ENCODE data around the gene NSMCE4A. TPM values are rescaled to one million over a fixed set of nuclear protein-coding genes. Genes with fewer than 3 reads are reported as not detected.
"Not testable (repeated sequence)": the region's sequence is repeated elsewhere in the genome, so short reads cannot be mapped to it uniquely, and the experiment has no call there.

The NSMCE4A gene
- total and polyA plus RNA-seq, 4 experiments from 2014 or later, result 57.0 to 74.8 (median 70.6) TPM

DNA sequence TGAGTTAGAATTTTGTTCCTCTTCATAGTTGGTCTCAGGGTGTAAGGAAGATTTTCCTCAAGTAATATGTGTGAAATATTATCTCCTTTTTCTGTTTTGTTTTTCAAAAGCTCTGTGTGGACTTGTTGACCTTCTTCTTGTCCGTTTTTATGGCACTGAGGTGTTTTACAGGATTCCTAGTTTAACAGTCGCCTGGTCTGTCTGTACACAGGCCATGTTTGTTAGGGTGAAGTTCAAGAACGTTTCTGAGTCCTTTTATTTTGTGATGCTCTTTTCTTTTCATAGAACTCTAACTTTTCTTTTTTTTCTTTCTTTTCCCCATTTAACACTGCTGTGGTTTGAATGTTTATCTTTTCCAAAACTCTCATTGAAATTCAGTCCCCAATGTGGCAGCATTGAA is 32.4 kb upstream of the NSMCE4A start:
- CTCF ChIA-PET (ENCODE audit: partially characterized antibody), result no interaction called here
- Histone ChIP-seq H3K27me3 (ENCODE audit: insufficient read depth, low read length) (no peaks in the 10 kb centered on the region), H3K27ac (ENCODE audit: low read depth, low read length) (no peak overlapping the region), H3K36me3 (ENCODE audit: insufficient read depth, low read length) (no peaks in the 10 kb centered on the region), H3K9me3 (ENCODE audit: control insufficient read depth in 1 of 2, low read length in 2 of 2) (no peaks in the 10 kb centered on the region), H3K4me3 (ENCODE audit: low read length in 2 of 2) (no peak overlapping the region), H3K4me1 (ENCODE audit: insufficient read depth, low read length) (no peaks in the 10 kb centered on the region)
- DNase-seq, result no peak
- Mint-ChIP-seq H3K9me3 (peaks cover 0 to 17% (median 11%) of the 10 kb centered on the region in 8 donors), H3K4me3 (no peak overlapping the region), H3K4me1 (peaks cover 0 to 1% (median 0%) of the 10 kb centered on the region in 4 donors), H3K27ac (no peak overlapping the region), H3K36me3 (no peaks in the 10 kb centered on the region), H3K27me3 (peaks cover 7 to 11% of the 10 kb centered on the region in 2 donors)
- POLR2A ChIA-PET (ENCODE audit: partially characterized antibody), result no interaction called here
- intact Hi-C loops (cut with micrococcal nuclease), result no loop called here

DNA sequence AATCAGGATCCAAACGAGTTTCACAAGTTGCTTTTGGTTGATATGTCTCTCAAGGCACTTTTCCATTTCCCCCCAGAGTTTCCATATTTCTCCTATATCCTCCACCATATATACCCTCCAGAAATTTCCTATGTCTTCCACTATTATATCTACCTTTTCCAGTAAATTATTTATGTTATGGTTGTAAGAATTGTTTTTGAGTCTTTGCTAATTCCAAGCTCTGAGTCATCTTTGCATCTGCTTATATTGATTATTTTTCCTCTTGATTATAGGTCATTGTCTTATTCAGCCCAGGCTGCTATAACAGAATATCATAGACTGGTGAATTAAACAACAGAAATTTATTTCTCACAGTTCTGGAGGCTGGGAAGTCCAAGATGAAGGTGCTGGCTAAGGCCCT is 26.7 kb upstream of the NSMCE4A start:
- intact Hi-C loops (cut with micrococcal nuclease), result no loop called here
- no peak overlapping the region for H3K4me3 ChIP-seq (ENCODE audit: low read length in 2 of 2)

DNA sequence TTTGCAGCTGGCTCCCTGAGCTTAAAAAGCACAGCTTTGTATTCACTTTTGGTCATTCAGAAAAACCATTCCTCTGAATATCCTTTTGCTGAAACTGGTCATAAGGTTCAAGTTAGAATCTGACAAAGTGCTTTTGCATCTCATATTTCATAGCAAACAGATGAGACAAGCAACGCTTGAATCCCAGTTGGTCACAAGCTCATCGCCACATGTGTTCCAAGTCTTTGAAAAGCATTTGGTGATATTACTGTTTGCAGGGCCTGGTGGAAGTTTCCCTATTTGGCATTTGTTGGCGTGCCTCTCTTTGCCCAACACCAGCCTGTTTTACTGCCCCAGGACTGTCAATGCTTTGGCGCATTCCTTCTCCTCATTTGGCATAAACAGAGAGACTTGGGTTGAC is 24.3 kb upstream of the NSMCE4A start:
- no peak overlapping the region for H3K27ac ChIP-seq (ENCODE audit: low read depth, low read length)
- no peaks in the 10 kb centered on the region for H3K36me3 ChIP-seq (ENCODE audit: insufficient read depth, low read length)
- H3K27ac Mint-ChIP-seq, result no peak overlapping the region
- H3K4me1 Mint-ChIP-seq, result no peaks in the 10 kb centered on the region
- ChIA-PET CTCF (ENCODE audit: partially characterized antibody) (no interaction called here), POLR2A (ENCODE audit: partially characterized antibody) (no interaction called here)
- no peaks in the 10 kb centered on the region for H3K4me1 ChIP-seq (ENCODE audit: insufficient read depth, low read length)
- H3K4me3 ChIP-seq (ENCODE audit: low read length in 2 of 2), result no peak overlapping the region
- no peak overlapping the region for H3K4me3 Mint-ChIP-seq
- no peaks in the 10 kb centered on the region for H3K36me3 Mint-ChIP-seq
- H3K9me3 Mint-ChIP-seq, result peaks cover 2 to 43% (median 23%) of the 10 kb centered on the region in 8 donors
- peaks cover 11 to 16% of the 10 kb centered on the region in 2 donors for H3K27me3 Mint-ChIP-seq
- DNase-seq, result no peak
- intact Hi-C loops (cut with micrococcal nuclease), result no loop called here
- H3K27me3 ChIP-seq (ENCODE audit: insufficient read depth, low read length), result no peaks in the 10 kb centered on the region
- H3K9me3 ChIP-seq (ENCODE audit: control insufficient read depth in 1 of 2, low read length in 2 of 2), result no peaks in the 10 kb centered on the region

More for the DNA sequence above, 26.7 kb upstream of the NSMCE4A start:
- H3K27me3 Mint-ChIP-seq, result peaks cover 5 to 9% of the 10 kb centered on the region in 2 donors
- H3K9me3 Mint-ChIP-seq, result peaks cover 2 to 45% (median 28%) of the 10 kb centered on the region in 8 donors
- ChIA-PET POLR2A (ENCODE audit: partially characterized antibody) (no interaction called here), CTCF (ENCODE audit: partially characterized antibody) (no interaction called here)
- H3K27ac Mint-ChIP-seq, result no peak overlapping the region
- H3K4me1 Mint-ChIP-seq, result no peaks in the 10 kb centered on the region
- Histone ChIP-seq H3K9me3 (ENCODE audit: control insufficient read depth in 1 of 2, low read length in 2 of 2) (no peaks in the 10 kb centered on the region), H3K36me3 (ENCODE audit: insufficient read depth, low read length) (no peaks in the 10 kb centered on the region), H3K4me1 (ENCODE audit: insufficient read depth, low read length) (no peaks in the 10 kb centered on the region), H3K27ac (ENCODE audit: low read depth, low read length) (no peak overlapping the region), H3K27me3 (ENCODE audit: insufficient read depth, low read length) (no peaks in the 10 kb centered on the region)
- H3K4me3 Mint-ChIP-seq, result no peak overlapping the region
- DNase-seq, result no peak
- H3K36me3 Mint-ChIP-seq, result no peaks in the 10 kb centered on the region

DNA sequence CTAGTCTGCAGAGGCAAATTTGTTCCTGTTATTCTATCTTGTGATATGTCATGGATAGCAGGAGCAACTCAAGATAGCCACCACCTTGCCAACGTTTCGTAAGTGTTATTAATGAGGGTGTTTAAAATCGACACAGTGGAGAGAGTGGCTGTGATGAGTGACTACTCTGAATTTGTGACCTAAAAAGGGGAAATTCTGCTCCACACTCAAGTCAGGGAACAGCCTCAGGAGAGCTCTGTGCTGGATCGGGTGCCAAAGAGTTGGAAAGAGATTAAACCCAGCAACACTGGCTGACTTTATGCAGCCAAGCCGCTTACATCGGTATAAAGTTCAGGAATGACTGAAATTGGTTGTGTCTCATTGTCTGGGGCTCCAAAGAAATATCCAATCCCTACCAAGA is 23.4 kb upstream of the NSMCE4A start:
- H3K9me3 Mint-ChIP-seq, result peaks cover 2 to 42% (median 23%) of the 10 kb centered on the region in 8 donors

DNA sequence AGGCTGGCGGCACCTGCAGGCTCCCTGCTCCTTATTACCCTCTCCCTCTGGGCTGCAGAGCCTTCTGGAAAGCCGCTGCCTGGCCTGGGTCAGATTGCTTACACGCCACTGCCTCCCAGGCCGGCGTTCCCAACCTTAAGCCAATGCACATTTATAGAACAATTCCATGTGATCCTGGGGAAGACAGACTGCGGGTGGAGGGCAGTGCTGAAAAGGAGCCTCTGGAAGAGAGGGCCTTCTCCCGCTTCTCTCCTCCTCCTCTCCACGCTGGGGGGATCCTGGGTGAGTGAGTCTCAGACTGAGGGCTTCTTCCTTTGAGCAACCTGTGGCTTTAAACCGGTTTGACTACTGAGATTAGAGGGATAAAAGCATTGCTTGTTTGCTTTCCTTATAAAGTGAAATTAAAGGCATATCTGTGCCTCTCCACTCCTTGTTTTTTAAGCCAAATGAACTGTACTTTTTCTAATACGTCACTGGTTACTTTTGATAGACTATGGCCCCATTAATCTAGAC is 19.5 kb upstream of the NSMCE4A start:
- H3K36me3 Mint-ChIP-seq, result no peaks in the 10 kb centered on the region
- H3K4me1 ChIP-seq (ENCODE audit: insufficient read depth, low read length), result no peaks in the 10 kb centered on the region
- intact Hi-C loops (cut with micrococcal nuclease), result no loop called here
- ChIA-PET CTCF (ENCODE audit: partially characterized antibody) (no interaction called here), POLR2A (ENCODE audit: partially characterized antibody) (no interaction called here)
- no peak overlapping the region for H3K4me3 ChIP-seq (ENCODE audit: low read length in 2 of 2)
- H3K9me3 ChIP-seq (ENCODE audit: control insufficient read depth in 1 of 2, low read length in 2 of 2), result no peaks in the 10 kb centered on the region
- H3K27ac Mint-ChIP-seq, result no peak overlapping the region
- H3K4me3 Mint-ChIP-seq, result no peak overlapping the region
- no peak for DNase-seq
- peaks cover 0 to 5% (median 1%) of the 10 kb centered on the region in 8 donors for H3K9me3 Mint-ChIP-seq
- H3K27me3 ChIP-seq (ENCODE audit: insufficient read depth, low read length), result no peaks in the 10 kb centered on the region
- no peaks in the 10 kb centered on the region for H3K36me3 ChIP-seq (ENCODE audit: insufficient read depth, low read length)
- H3K27me3 Mint-ChIP-seq, result peaks cover 13 to 24% of the 10 kb centered on the region in 2 donors
- peaks cover 0 to 6% (median 2%) of the 10 kb centered on the region in 4 donors for H3K4me1 Mint-ChIP-seq
- no peak overlapping the region for H3K27ac ChIP-seq (ENCODE audit: low read depth, low read length)

More for the DNA sequence above, 23.4 kb upstream of the NSMCE4A start:
- H3K4me1 ChIP-seq (ENCODE audit: insufficient read depth, low read length), result no peaks in the 10 kb centered on the region
- no peaks in the 10 kb centered on the region for H3K9me3 ChIP-seq (ENCODE audit: control insufficient read depth in 1 of 2, low read length in 2 of 2)
- H3K4me3 Mint-ChIP-seq, result no peak overlapping the region
- ChIA-PET POLR2A (ENCODE audit: partially characterized antibody) (no interaction called here), CTCF (ENCODE audit: partially characterized antibody) (no interaction called here)
- intact Hi-C loops (cut with micrococcal nuclease), result no loop called here
- no peak overlapping the region for H3K4me3 ChIP-seq (ENCODE audit: low read length in 2 of 2)
- no peaks in the 10 kb centered on the region for H3K4me1 Mint-ChIP-seq
- no peaks in the 10 kb centered on the region for H3K27me3 ChIP-seq (ENCODE audit: insufficient read depth, low read length)
- DNase-seq, result no peak
- no peak overlapping the region for H3K27ac ChIP-seq (ENCODE audit: low read depth, low read length)
- H3K27me3 Mint-ChIP-seq, result peaks cover 11 to 16% of the 10 kb centered on the region in 2 donors
- no peak overlapping the region for H3K27ac Mint-ChIP-seq
- H3K36me3 Mint-ChIP-seq, result no peaks in the 10 kb centered on the region
- H3K36me3 ChIP-seq (ENCODE audit: insufficient read depth, low read length), result no peaks in the 10 kb centered on the region

DNA sequence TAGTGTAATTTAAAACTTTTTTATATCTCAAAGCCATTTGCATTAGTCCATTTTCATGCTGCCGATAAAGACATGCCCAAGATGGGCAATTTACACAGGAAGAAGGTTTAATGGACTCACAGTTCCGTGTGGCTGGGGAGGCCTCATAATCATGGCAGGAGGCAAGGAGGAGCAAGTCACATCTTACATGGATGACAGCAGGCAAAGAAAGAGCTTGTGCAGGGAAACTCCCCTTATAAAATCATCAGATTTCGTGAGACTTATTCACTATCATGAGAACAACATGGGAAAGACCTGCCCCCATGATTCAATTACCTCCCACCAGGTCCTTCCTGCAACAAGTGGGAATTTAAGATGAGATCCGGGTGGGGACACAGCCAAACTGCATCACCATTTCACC is 16.7 kb upstream of the NSMCE4A start:
- H3K9me3 ChIP-seq (ENCODE audit: control insufficient read depth in 1 of 2, low read length in 2 of 2); H3K36me3 Mint-ChIP-seq; H3K4me3 ChIP-seq (ENCODE audit: low read length in 2 of 2); H3K36me3 ChIP-seq (ENCODE audit: insufficient read depth, low read length); POLR2A ChIA-PET (ENCODE audit: partially characterized antibody); H3K4me1 Mint-ChIP-seq; intact Hi-C loops (cut with micrococcal nuclease); H3K4me3 Mint-ChIP-seq; H3K27ac ChIP-seq (ENCODE audit: low read depth, low read length); H3K27ac Mint-ChIP-seq; H3K4me1 ChIP-seq (ENCODE audit: insufficient read depth, low read length); H3K27me3 ChIP-seq (ENCODE audit: insufficient read depth, low read length); DNase-seq; H3K9me3 Mint-ChIP-seq: not testable (repeated sequence)
- peaks cover 11 to 37% of the 10 kb centered on the region in 2 donors for H3K27me3 Mint-ChIP-seq
- CTCF ChIA-PET (ENCODE audit: partially characterized antibody), result interaction anchor here (0.6 kb wide), 1 partner anchor 796 kb away, joined by 3 read pairs; no protein-coding TSS in a partner anchor

DNA sequence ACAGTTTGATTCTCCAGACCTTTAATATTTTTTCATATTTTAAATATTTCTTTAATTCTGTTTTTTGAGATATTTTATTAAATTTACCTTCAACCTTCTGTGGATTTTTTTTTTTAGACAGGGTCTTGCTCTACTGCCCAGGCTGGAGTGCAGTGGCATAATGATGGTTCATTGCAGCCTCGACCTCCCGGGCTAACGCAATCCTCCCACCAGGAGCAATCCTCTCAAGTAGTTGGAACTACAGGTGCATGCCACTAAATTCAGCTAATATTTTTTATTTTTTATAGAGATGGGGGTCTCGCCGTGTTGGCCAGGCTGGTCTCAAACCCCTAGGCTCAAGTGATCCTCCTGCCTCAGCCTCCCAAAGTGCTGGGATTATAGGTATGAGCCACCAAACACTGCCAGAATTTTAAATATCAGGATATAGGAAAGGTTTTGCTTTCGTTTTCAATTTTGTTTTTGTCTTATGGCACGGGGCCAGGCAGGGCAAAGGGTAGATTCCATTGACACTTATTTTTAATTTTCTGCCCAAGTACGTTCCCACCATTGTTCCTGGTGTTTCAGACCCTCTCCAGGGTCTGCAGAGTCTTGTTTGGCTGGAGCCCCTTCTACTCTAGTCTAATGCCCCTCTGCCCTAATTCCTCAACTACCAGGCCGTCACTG is 15.1 kb upstream of the NSMCE4A start:
- H3K4me3 Mint-ChIP-seq, result peak overlapping the region in 3 of 8 donors; percentile 36 to 53 (median 39)
- POLR2A ChIA-PET (ENCODE audit: partially characterized antibody), result no interaction called here
- H3K36me3 ChIP-seq (ENCODE audit: insufficient read depth, low read length), result no peaks in the 10 kb centered on the region
- peaks cover 13 to 30% of the 10 kb centered on the region in 2 donors for H3K27me3 Mint-ChIP-seq
- CTCF ChIA-PET (ENCODE audit: partially characterized antibody), result no interaction called here
- H3K4me1 Mint-ChIP-seq, result peaks cover 0 to 6% (median 2%) of the 10 kb centered on the region in 4 donors
- H3K27ac ChIP-seq (ENCODE audit: low read depth, low read length), result no peak overlapping the region
- H3K4me1 ChIP-seq (ENCODE audit: insufficient read depth, low read length), result no peaks in the 10 kb centered on the region
- no peaks in the 10 kb centered on the region for H3K27me3 ChIP-seq (ENCODE audit: insufficient read depth, low read length)
- no peak for DNase-seq
- H3K9me3 Mint-ChIP-seq, result peaks cover 0 to 15% (median 10%) of the 10 kb centered on the region in 8 donors
- peak overlapping the region in 1 of 7 donors; percentile 64 for H3K27ac Mint-ChIP-seq
- no peaks in the 10 kb centered on the region for H3K9me3 ChIP-seq (ENCODE audit: control insufficient read depth in 1 of 2, low read length in 2 of 2)
- peaks cover 0 to 2% of the 10 kb centered on the region in 2 donors for H3K36me3 Mint-ChIP-seq
- no peak overlapping the region for H3K4me3 ChIP-seq (ENCODE audit: low read length in 2 of 2)
- intact Hi-C loops (cut with micrococcal nuclease), result no loop called here
